ENCODE results near the gene SH3RF2.

GRCh38 chr5:146089287-146089686 lies 152.9 kb downstream of the SH3RF2 start:
- TF ChIP-seq CTCF (IDR thresholded peaks at IDR 0.05) (no peak), POLR2A (IDR thresholded peaks at IDR 0.05) (no peak)

All from ovary (tissue), 3 donors.